Activated effector memory CD4-positive, alpha-beta T cell treated with Interleukin-2 at 50 U/mL for 16 hours (primary cell): ENCODE measurements around the gene TM9SF4.
"Not testable (repeated sequence)": the region's sequence is repeated elsewhere in the genome, so short reads cannot be mapped to it uniquely, and the experiment has no call there.

Experiments used
- DNase-seq: peaks from one replicate; pipeline ENCODE4 v3.0.0-alpha.2; 2020

The TM9SF4 gene

DNA sequence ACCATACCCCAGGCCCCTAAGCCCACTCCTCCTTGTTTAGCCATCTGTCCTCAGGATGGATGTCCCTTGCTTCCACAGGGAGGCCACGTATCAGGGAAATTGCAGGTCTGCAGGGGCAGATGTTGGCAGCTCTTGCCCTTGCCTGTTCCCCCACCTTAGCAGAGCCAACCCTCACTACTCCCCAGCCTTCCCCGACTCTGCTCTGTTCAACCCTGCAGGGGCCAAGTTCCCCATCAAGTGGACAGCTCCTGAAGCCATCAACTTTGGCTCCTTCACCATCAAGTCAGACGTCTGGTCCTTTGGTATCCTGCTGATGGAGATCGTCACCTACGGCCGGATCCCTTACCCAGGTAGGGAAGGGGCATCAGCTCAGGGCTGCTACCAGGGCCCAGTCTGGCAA is 10.7 kb upstream of the TM9SF4 start:
- DNase-seq: no peak

DNA sequence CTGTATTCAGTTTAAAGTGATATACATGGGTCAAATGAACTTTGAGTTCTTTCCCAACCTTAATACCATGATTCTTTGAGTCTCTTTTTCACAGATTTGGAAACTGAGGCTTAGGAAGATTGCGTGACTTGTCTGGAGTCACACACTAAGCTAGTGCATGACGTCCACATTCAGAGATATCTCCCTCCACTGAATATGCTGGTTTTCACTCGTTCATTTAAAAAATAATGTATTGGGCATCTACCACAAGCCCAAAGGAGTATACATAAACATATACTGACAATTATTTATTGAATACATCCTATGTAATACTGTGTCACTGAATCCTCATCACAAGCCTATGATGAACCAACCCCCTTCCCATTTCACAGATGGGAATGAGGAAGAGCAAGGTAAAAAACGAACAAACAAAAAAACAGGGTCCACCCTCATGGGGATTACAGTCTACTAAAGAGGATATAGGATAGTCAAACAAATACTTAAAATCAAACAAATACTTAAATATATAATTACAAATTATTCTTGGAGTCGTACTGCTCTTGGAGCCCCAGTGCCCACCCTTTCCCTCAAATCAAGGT is 611 bp upstream of the TM9SF4 start:
- no peak for DNase-seq

DNA sequence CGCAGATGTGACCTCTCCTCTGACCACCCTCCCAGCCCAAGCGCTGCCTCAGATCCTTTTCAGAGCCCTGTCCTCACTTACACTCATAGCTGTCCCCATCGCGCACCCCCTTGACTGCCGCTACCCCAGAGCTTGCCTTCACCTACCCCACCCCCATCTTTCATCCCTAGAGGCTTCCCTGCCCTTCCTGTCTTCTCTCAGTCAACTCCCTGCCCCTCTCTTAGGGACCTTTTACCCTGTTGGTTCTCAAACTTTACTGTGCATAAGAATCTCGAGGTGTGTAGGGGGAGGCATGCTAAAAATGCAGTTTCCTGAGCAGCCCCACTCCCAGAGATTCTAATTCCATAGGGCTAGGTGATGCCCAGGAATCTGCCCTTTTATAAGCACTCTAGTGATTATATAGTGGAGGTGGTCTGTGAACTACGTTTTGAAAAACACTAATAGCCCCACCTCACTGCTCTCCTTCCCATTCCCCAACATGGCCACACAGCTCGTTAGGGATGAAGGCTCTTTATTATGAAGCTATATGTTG is 725 bp downstream of the TM9SF4 start:
- DNase-seq: no peak

- no peak for DNase-seq
Measured at GRCh38 chr20:32110727-32111126, 1.2 kb downstream of the TM9SF4 start.

DNA sequence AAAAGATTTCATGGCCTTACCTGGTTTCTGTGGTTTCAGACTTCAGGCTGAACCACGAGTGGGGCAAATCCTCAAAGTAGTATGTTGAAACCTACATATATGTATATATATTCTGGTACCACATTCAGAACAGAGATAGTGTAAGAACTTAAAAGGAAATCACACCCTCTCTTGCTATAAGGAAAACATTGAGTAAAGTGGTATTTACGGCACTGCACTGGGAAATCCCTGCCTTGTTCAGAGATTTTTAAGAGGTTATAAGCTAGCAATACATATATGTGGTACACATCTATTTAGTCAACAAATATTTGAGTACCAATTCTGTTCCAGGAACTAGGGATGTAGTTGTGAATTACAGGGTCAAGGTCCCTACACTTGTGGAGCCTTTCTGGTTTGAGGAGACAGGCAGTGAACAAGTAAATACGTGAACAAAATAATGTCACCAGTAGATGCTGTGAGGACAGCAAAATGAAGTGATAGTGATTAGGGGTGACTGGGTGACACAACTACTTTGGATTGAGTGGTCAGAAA is 1.7 kb downstream of the TM9SF4 start:
- DNase-seq: no peak

GRCh38 chr20:32111753-32112152 is 2.2 kb downstream of the TM9SF4 start:
- no peak for DNase-seq

- no peak for DNase-seq
Measured at GRCh38 chr20:32112841-32113240, 3.3 kb downstream of the TM9SF4 start.

DNA sequence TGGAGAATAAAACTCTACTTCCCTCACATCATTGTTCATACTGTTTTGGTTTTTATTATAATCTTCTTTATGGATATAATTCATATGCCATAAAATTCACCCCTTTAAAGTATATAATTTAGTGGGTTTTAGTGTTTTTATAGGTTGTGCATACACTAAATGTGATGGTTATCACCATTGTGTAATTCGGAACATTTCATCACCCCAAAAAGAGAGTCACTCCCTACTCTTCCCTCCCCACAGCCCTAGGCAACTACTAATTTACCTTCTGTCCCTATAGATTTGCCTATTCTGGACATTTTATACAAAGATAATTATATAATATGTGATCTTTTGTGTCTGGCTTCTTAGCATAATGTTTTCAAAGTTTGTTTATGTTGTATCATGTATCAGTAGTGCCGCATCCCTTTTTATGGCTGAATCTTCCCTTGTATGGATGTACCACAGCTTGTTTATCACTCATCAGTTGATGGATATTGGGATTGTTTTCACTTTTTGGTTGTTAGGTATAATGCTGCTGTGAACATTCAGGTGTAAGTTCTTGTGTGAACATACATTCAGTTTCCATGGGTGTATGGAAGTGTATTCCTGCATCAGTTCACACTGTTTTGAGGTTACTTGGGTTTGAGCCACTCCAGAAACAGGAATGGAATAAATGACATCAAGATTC is 4.2 kb downstream of the TM9SF4 start:
- no peak for DNase-seq

DNA sequence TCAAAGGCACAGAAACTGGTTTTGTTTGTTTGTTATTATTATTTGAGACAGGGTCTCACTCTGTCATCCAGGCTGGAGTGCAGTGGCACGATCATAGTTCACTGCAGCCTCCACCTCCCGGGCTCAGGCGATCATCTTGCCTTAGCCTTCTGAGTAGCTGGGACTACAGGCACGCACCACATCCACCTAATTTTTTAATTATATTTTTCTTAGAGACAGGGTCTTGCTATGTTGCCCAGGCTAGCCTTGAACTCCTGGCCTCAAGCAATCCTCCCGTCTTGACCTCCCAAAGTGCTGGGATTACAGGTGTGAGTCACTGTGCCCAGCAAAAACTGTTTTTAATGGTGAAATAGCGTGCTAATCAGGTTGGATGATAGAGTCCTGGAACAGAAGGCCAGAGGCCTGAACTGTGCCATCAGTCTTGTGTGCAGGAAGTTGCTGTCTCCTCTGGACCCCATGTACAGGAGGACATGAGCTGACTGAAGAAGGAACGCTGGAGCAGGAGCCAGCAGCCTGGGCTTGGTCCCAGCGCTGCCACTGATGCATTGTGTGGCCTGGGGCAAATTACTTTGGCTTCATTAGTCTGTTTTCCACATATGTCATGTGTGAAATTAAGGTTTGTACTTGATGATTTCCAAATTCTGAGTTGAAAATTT is 4.9 kb downstream of the TM9SF4 start:
- DNase-seq: no peak

DNA sequence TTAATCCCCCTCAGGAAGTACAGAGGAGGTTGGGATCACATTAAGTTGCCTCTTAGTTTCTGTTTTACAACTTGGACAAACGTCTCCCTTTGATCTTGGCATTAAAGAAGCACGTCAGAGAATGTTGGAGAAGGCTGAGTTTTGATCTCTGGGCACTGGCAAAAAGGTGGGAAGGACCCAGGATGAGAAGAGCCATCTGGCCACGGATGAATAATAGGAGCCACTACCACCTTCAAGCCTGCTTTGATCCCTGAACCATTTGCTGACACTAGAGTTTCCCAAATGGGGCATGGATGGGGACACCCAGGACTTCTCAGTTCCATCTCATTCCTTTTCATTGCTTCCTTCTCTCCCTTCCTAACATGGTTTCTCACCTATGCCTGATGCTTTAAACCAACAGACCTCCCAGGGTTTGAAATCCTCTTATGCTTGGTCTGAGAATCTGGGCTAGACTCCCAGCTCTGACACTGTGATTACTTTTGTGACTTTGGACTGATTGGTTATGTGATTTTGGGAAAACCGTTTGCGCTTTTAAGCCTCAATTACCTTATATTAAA is 5.8 kb downstream of the TM9SF4 start:
- no peak for DNase-seq

- no peak for DNase-seq
Measured at GRCh38 chr20:32116079-32116521, 6.6 kb downstream of the TM9SF4 start.

DNA sequence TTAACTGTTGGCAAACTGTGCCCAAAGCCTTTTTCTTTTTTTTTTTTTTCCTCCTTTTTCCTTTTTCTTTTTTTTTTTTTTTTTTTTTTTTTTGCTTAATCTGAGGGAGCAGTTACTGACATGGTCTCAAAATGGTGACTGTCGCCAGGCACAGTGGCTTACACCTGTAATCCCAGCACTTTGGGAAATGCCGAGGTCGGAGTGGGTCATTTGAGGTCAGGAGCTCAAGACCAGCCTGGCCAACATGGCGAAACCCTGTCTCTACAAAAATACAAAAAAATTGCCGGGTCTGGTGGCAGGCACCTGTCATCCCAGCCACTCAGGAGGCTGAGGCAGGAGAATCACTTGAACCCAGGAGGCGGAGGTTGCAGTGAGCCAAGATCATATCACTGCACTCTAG is 7.3 kb downstream of the TM9SF4 start:
- DNase-seq: not testable (repeated sequence)

DNA sequence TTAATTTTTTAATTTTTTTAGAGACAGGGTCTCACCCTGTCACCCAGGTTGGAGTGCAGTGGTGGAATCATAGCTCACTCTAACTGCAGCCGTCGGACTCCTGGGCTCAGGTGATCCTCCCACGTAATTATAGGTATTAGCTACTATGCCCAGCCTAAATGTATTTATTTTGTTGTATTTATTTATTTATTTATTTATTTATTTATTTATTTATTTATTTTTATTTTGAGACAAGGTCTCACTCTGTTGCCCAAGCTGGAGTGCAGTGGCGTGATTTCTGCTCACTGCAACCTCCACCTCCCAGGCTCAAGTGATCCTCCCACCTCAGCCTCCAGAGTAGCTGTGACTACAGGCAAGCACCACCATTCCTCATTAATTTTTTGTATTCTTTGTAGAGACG is 8.9 kb downstream of the TM9SF4 start:
- DNase-seq: not testable (repeated sequence)

- DNase-seq: no peak
Measured at GRCh38 chr20:32119734-32120133, 10.2 kb downstream of the TM9SF4 start.

DNA sequence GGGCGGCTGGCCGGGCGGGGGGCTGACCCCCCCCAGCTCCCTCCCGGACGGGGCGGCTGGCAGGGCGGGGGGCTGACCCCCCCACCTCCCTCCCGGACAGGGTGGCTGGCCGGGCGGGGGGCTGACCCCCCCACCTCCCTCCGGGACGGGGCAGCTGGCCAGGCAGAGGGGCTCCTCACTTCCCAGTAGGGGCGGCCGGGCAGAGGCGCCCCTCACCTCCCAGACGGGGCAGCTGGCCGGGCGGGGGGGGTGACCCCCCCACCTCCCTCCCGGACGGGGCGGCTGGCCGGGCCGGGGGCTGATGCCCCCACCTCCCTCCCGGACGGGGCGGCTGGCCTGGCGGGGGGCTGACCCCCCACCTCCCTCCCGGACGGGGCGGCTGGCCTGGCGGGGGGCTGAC is 12.4 kb downstream of the TM9SF4 start:
- not testable (repeated sequence) for DNase-seq

GRCh38 chr20:32123088-32123487 is 13.6 kb downstream of the TM9SF4 start:
- DNase-seq: no peak

DNA sequence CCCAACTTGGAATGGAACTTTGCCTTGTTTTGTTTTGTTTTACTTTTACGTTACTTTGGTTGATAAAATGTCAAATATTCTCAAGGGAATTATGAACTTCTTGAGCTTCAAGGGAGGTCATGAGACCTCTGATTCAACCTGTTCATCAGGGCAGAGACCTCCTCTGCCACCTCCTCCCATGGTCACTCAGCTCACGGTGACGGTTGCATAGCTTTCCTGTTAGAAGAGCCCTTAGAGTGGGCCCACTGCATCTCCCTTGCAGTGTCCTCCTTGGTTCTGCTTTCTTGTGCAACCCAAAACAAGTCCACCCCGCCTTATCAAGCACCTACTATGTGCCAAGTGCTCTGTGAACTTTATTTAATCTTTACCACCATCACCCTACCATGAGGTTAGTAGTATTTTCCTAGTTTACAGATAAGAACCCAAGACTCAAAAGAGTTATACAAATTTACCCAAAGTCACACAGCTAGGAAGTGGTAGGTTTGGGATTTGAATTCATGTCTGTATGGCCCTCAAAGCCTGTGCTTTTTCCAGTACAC is 15.5 kb downstream of the TM9SF4 start:
- no peak for DNase-seq

DNA sequence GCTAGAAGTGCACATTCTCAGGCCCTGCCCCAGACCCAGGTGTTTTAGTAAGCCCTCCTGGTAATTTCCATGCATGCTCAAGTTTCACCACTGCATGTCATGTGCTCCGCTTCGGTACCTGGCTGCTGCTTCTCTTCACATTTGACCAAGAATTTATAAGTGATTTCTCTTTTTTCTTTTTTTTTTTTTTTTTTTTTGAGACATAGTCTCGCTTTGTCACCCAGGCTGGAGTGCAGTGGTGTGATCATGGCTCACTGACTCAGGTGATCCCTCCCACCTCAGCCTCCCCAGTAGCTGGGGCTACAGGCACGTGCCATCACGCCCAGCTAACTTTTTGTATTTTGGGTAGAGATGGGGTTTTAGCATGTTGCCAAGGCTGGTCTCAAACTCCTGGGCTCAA is 16.0 kb downstream of the TM9SF4 start:
- DNase-seq: no peak

GRCh38 chr20:32126919-32127318 is 17.4 kb downstream of the TM9SF4 start:
- no peak for DNase-seq

GRCh38 chr20:32127347-32127746 is 17.8 kb downstream of the TM9SF4 start:
- no peak for DNase-seq

DNA sequence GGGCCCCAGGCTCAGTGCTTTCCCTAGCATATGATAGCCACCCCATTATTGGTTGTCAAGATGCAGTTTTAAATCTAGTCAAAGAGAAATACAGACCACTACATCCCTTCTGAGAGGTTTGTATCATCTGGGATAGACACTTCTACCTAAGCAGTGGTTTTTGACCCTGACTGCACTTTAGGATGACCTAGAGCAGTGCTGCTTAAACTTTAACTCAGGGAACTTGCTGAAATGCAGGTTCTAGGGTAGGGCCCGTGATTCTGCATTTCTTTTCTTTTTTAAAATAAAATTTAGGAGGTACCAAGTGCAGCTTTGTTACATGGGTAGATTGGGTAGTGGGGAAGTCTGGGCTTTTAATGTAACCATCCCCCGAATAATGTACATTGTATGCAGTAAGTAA is 18.7 kb downstream of the TM9SF4 start:
- no peak for DNase-seq

GRCh38 chr20:32129863-32130262 is 20.3 kb downstream of the TM9SF4 start:
- DNase-seq: no peak

DNA sequence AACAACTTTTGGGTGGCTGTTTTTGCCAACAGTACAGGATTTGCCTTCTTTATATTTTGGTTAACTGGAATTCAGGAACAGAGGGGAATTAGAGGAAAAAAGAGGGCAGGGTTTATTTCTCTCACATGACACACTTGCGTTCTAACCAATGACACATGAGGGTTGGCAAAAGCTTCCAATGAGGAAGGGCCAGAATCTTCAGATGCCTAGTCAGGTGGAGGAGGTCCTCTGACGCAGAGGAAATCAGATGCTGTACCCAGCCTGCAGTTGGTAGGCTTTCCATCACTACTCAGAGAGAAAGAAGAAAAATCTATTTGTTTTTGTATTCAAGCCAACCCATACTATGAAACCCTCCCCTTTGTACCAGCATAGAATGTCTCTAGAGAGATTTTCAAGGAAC is 20.8 kb downstream of the TM9SF4 start:
- DNase-seq: no peak
